HepG2 (cell line): Measurements from ENCODE around the gene METTL2A. TPM values are rescaled to one million over a fixed set of nuclear protein-coding genes. Genes with fewer than 3 reads are reported as not detected.

ENCODE experiments used
- DMAP1 ChIP-seq: IDR thresholded peaks from 2 replicates; pipeline ENCODE4 v1.6.1; 2016
- EEA1 ChIP-seq: sonication (generic); formaldehyde crosslinking; IDR thresholded peaks from 2 replicates; pipeline ENCODE4 v1.5.1; 2020; ENCODE audit warnings: mild to moderate bottlenecking, missing genetic modification reagents, borderline replicate concordance
- FOXK1 ChIP-seq: sonication (generic); formaldehyde crosslinking; IDR thresholded peaks from 2 replicates; pipeline ENCODE4 v1.4.0; 2020; ENCODE audit warnings: low read depth, missing genetic modification reagents, borderline replicate concordance
- GATAD2A ChIP-seq: IDR thresholded peaks from 2 replicates; pipeline ENCODE4 v1.6.1; 2016
- GZF1 ChIP-seq: sonication (generic); formaldehyde crosslinking; IDR thresholded peaks from 2 replicates; pipeline ENCODE4 v1.5.1; 2020; ENCODE audit warnings: mild to moderate bottlenecking, missing genetic modification reagents
- HDAC2 ChIP-seq: sonication (generic); formaldehyde crosslinking; IDR thresholded peaks from 2 replicates; pipeline ENCODE4 v1.4.0; 2020; ENCODE audit warnings: missing genetic modification reagents
- HOXA5 ChIP-seq: sonication (generic); formaldehyde crosslinking; IDR thresholded peaks from 2 replicates; pipeline ENCODE4 v1.4.0; 2020; ENCODE audit warnings: missing genetic modification reagents
- ISL2 ChIP-seq: sonication (generic); formaldehyde crosslinking; IDR thresholded peaks from 2 replicates; pipeline ENCODE4 v1.5.0; 2020; ENCODE audit warnings: missing genetic modification reagents
- KDM3A ChIP-seq: IDR thresholded peaks from 2 replicates; pipeline ENCODE4 v1.6.1; 2018; ENCODE audit warnings: low read depth, missing compliant biosample characterization
- RNF219 ChIP-seq: sonication (generic); formaldehyde crosslinking; IDR thresholded peaks from 2 replicates; pipeline ENCODE4 v1.5.0; 2020; ENCODE audit warnings: mild to moderate bottlenecking, missing genetic modification reagents
- SIN3B ChIP-seq: fragments of 150-350 bp; IDR thresholded peaks from 2 replicates; pipeline ENCODE4 v1.6.1; 2014; ENCODE audit warnings: low read length
- SP2 ChIP-seq: sonication (generic); formaldehyde crosslinking; IDR thresholded peaks from 2 replicates; pipeline ENCODE4 v1.5.1; 2020; ENCODE audit warnings: mild to moderate bottlenecking, missing genetic modification reagents
- ZBTB33 ChIP-seq: sonication (generic); formaldehyde crosslinking; IDR thresholded peaks from 2 replicates; pipeline ENCODE4 v1.4.0; 2020; ENCODE audit warnings: missing genetic modification reagents
- ZBTB7A ChIP-seq: sonication (generic); formaldehyde crosslinking; IDR thresholded peaks from 2 replicates; pipeline ENCODE4 v1.8.0; 2022; ENCODE audit warnings: mild to moderate bottlenecking, missing genetic modification reagents
- ZNF18 ChIP-seq: sonication (generic); formaldehyde crosslinking; IDR thresholded peaks from 2 replicates; pipeline ENCODE4 v1.8.0; 2022; ENCODE audit warnings: mild to moderate bottlenecking, missing genetic modification reagents; ENCODE audit not compliant: insufficient replicate concordance
- ZNF451 ChIP-seq: sonication (generic); formaldehyde crosslinking; IDR thresholded peaks from 2 replicates; pipeline ENCODE4 v1.5.0; 2020; ENCODE audit warnings: mild to moderate bottlenecking, missing genetic modification reagents
- ZNF761 ChIP-seq: sonication (generic); formaldehyde crosslinking; conservative IDR thresholded peaks from 2 replicates; pipeline ENCODE4 v1.4.0; 2020; ENCODE audit warnings: mild to moderate bottlenecking, missing genetic modification reagents
- ZNF878 ChIP-seq: sonication (generic); formaldehyde crosslinking; IDR thresholded peaks from 2 replicates; pipeline ENCODE4 v1.8.1; 2023; ENCODE audit warnings: mild to moderate bottlenecking, missing genetic modification reagents, moderate library complexity
- ZSCAN20 ChIP-seq: sonication (generic); formaldehyde crosslinking; IDR thresholded peaks from 2 replicates; pipeline ENCODE4 v1.4.0; 2020; ENCODE audit warnings: missing genetic modification reagents, mild to moderate bottlenecking, borderline replicate concordance
- polyA plus RNA-seq, 8 experiments: library from polyadenylated mRNA; depleted of rRNA in 3 of 8; stranded (reverse) in 7 of 8; unstranded in 1 of 8; fragments of >200 nt; fragmentation: Illumina TruSeq in 4 of 8; extraction: Trizol in 4 of 8; gene quantifications; 2 replicates each; pipeline versions ENCODE4 v1.2.1 to v1.2.3, GENCODE V29; 2011 to 2016; ENCODE audit warnings: low read depth in 4 of 8, missing spikeins in 1 of 8, mixed read lengths in 1 of 8; ENCODE audit not compliant: insufficient read depth in 1 of 8
- total RNA-seq, 5 experiments: library from RNA; depleted of rRNA; stranded (reverse); fragments of >200 nt; fragmentation: Illumina TruSeq; extraction: Trizol; gene quantifications; 2 replicates each; pipeline ENCODE4 v1.2.3, GENCODE V29; 2016; ENCODE audit warnings: low read depth in 1 of 5
- TF ChIP-seq, protein P1 (sequence below): IDR thresholded peaks from 2 replicates; pipeline ENCODE4 v1.6.1; 2016; ENCODE audit warnings: mild to moderate bottlenecking
- TF ChIP-seq, protein P2 (sequence below): IDR thresholded peaks from 2 replicates; pipeline ENCODE4 v1.6.1; 2016; ENCODE audit warnings: missing compliant biosample characterization, missing genetic modification reagents, borderline replicate concordance

Gene METTL2A
- total and polyA plus RNA-seq, 2 of the 13 experiments (the other 11 are each of a cell fraction or from before 2014, with no cell fraction given): 15.6 to 32.3 TPM

- peak; percentile 27; the same call in 1 of the 2 replicates for TF ChIP-seq ZBTB7A (CRISPR knock-in tag)
- peak; percentile 30 for TF ChIP-seq ZNF18
- TF ChIP-seq ZNF451 (CRISPR knock-in tag): peak; percentile 77
- peak; percentile 49 for TF ChIP-seq EEA1 (CRISPR knock-in tag)
- TF ChIP-seq, protein P1, sequence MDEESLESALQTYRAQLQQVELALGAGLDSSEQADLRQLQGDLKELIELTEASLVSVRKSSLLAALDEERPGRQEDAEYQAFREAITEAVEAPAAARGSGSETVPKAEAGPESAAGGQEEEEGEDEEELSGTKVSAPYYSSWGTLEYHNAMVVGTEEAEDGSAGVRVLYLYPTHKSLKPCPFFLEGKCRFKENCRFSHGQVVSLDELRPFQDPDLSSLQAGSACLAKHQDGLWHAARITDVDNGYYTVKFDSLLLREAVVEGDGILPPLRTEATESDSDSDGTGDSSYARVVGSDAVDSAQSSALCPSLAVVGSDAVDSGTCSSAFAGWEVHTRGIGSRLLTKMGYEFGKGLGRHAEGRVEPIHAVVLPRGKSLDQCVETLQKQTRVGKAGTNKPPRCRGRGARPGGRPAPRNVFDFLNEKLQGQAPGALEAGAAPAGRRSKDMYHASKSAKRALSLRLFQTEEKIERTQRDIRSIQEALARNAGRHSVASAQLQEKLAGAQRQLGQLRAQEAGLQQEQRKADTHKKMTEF (CRISPR knock-in tag): peak; percentile 85
- TF ChIP-seq FOXK1: peak; percentile 79; the same call in 1 of the 2 replicates
- TF ChIP-seq HDAC2 (CRISPR knock-in tag): peak; percentile 71; the same call in 1 of the 2 replicates
- peak; percentile 79 for TF ChIP-seq SIN3B
- TF ChIP-seq GZF1: peak; percentile 80
- peak; percentile 88 for TF ChIP-seq ZNF878 (CRISPR knock-in tag)
- TF ChIP-seq ZNF761 (CRISPR knock-in tag): peak; percentile 89; the same call in 1 of the 2 replicates
- TF ChIP-seq ZBTB33 (CRISPR knock-in tag): peak; percentile 49; the same call in 1 of the 2 replicates
- peak; percentile 67; the same call in 1 of the 2 replicates for TF ChIP-seq RNF219 (CRISPR knock-in tag)
- peak; percentile 43; the same call in 1 of the 2 replicates for TF ChIP-seq GATAD2A
- 0 out of 2 replicates have a peak, but pooled peaks have one; percentile 2 for TF ChIP-seq ZSCAN20 (CRISPR knock-in tag)
- peak; percentile 88 for TF ChIP-seq DMAP1
- peak; percentile 33; the same call in 1 of the 2 replicates for TF ChIP-seq ISL2 (CRISPR knock-in tag)
- TF ChIP-seq, protein P2, sequence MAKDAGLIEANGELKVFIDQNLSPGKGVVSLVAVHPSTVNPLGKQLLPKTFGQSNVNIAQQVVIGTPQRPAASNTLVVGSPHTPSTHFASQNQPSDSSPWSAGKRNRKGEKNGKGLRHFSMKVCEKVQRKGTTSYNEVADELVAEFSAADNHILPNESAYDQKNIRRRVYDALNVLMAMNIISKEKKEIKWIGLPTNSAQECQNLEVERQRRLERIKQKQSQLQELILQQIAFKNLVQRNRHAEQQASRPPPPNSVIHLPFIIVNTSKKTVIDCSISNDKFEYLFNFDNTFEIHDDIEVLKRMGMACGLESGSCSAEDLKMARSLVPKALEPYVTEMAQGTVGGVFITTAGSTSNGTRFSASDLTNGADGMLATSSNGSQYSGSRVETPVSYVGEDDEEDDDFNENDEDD: peak; percentile 99
- peak; percentile 66; the same call in 1 of the 2 replicates for TF ChIP-seq KDM3A (CRISPR knock-in tag)
- TF ChIP-seq HOXA5 (CRISPR knock-in tag): 0 out of 2 replicates have a peak, but pooled peaks have one; percentile 23
- TF ChIP-seq SP2: peak; percentile 54
Observed at GRCh38 chr17:62423647-62424461, at the start of gene METTL2A (continued).
